Measurements from ENCODE around the gene SLC5A10. TPM values are rescaled to one million over a fixed set of nuclear protein-coding genes. Genes with fewer than 3 reads are reported as not detected.

Gene SLC5A10
- total RNA-seq, 4 donors from 2014 or later = not detected

DNA sequence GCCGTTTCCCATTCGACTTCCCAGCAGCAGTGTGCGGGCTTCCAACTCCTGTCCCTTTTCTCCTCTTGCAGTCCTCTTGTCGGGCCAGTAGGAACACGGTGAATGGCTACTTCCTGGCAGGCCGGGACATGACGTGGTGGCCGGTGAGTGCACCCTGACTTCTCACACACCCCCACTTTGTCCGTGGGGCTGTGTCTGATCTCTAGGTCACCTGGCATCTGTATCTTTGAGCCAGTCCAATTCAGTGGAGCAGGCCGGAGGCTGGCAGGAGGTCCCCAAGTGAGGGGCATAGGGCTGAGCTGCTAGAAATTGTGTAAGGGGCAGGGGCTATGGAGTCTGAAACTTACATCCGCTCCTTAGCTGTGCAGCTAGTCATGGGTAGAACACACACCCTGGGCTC lies 6.6 kb downstream of the SLC5A10 start:
- Histone ChIP-seq H3K27ac (replicated peaks in 1 of 4) (no peak overlapping the region), H3K9me3 (no peaks in the 10 kb centered on the region), H3K27me3 (no peaks in the 10 kb centered on the region), H3K36me3 (no peaks in the 10 kb centered on the region), H3K4me3 (no peak overlapping the region), H3K4me1 (peaks cover 0 to 16% (median 15%) of the 10 kb centered on the region in 4 donors)
- 86% methylated on average over 11 of the region's 11 CpGs for WGBS
- DNase-seq (ENCODE audit: extremely low spot score) = no peak
- TF ChIP-seq POLR2AphosphoS5 (IDR thresholded peaks at IDR 0.05) = no peak
- no peak for TF ChIP-seq POLR2A (IDR thresholded peaks at IDR 0.05; ENCODE audit: low read depth)
- no peak for TF ChIP-seq CTCF (IDR thresholded peaks at IDR 0.05)
- TF ChIP-seq EP300 (IDR thresholded peaks at IDR 0.05) = no peak
- intact Hi-C loops (cut with DNase I) = no loop called here

DNA sequence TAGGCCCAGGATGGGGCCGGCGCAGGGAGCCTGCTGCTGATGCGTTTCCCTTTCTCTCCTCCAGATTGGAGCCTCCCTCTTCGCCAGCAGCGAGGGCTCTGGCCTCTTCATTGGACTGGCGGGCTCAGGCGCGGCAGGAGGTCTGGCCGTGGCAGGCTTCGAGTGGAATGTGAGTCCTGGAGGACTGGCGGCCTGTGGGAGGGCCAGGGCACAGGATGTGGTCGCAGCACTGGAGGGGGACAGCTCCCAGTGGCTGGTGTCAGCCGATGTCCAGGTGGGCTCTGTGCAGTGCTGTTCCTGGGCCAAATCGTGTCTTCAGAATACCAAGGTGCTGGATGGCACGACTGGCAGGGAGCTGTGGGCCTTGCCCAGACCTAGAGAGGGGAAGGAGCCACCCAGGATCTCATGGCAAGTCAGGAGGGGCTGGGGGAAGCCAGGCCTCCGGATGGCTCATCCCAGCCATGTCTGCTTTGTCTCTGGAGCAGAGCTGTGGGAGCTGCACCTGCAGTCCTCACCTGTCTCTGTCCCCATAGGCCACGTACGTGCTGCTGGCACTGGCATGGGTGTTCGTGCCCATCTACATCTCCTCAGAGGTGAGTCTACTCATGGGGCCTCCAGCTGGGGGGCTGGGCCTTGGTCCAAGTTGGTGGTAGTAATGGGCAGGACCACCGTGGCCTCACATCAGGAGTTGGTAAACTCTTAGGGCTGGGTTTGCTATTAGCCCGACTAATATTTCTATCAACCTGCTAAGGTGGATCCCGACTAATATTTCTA lies 7.3 kb downstream of the SLC5A10 start:
- TF ChIP-seq CTCF (IDR thresholded peaks at IDR 0.05) (no peak), POLR2AphosphoS5 (IDR thresholded peaks at IDR 0.05) (no peak), POLR2A (IDR thresholded peaks at IDR 0.05; ENCODE audit: low read depth) (no peak), EP300 (IDR thresholded peaks at IDR 0.05) (no peak)
- H3K9me3 ChIP-seq = no peaks in the 10 kb centered on the region
- H3K27ac ChIP-seq (replicated peaks in 1 of 4) = no peak overlapping the region
- WGBS = 63% methylated on average over 11 of the region's 22 CpGs
- no peak overlapping the region for H3K4me3 ChIP-seq
- no peak for DNase-seq (ENCODE audit: extremely low spot score)
- intact Hi-C loops (cut with DNase I) = no loop called here
- H3K4me1 ChIP-seq = peaks cover 0 to 16% (median 15%) of the 10 kb centered on the region in 4 donors
- H3K36me3 ChIP-seq = no peaks in the 10 kb centered on the region
- no peaks in the 10 kb centered on the region for H3K27me3 ChIP-seq

DNA sequence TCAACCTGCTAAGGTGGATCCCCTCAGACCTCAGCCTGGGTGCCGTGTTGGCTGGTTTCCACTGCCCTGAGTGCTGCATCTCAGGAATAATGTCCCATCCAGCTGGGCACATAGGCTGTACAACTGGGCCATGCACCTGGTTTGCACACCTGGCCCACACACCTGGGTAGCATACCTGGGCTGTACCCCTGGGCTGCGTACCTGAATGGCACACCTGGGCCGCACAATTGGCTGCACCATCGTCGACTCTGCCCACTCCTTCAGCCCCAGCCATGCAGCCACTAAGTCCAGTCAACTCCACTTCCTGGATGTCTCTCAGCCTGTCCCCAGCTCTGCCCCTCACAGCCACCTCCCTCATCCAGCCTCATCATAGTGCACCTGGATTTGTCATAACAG lies 7.9 kb downstream of the SLC5A10 start:
- Histone ChIP-seq H3K9me3 (no peaks in the 10 kb centered on the region), H3K27ac (replicated peaks in 1 of 4) (no peak overlapping the region), H3K27me3 (no peaks in the 10 kb centered on the region), H3K4me1 (peaks cover 0 to 16% (median 15%) of the 10 kb centered on the region in 4 donors), H3K36me3 (no peaks in the 10 kb centered on the region), H3K4me3 (no peak overlapping the region)
- intact Hi-C loops (cut with DNase I) = no loop called here
- WGBS = 100% methylated on average over 1 of the region's 5 CpGs
- no peak for TF ChIP-seq POLR2A (IDR thresholded peaks at IDR 0.05; ENCODE audit: low read depth)
- no peak for TF ChIP-seq POLR2AphosphoS5 (IDR thresholded peaks at IDR 0.05)
- TF ChIP-seq CTCF (IDR thresholded peaks at IDR 0.05) = no peak
- TF ChIP-seq EP300 (IDR thresholded peaks at IDR 0.05) = no peak
- no peak for DNase-seq (ENCODE audit: extremely low spot score)

DNA sequence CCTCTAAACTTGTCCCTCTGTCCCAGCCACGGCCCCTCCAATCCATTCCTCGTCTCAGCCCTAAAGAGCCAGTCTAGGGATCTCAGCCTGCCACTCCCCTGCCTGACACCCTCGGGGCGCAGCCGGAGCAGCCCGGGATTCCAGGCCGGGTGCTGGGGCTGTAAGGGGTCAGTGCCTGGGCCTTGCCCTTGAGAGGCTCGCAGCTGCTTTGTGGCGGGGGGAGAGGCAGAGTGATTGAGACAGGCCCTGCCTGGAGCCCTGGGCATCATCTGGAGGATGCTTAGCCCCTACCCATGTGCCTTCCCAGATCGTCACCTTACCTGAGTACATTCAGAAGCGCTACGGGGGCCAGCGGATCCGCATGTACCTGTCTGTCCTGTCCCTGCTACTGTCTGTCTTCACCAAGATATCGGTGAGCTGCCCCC lies 8.3 kb downstream of the SLC5A10 start:
- no peaks in the 10 kb centered on the region for H3K36me3 ChIP-seq
- intact Hi-C loops (cut with DNase I) = no loop called here
- H3K27ac ChIP-seq (replicated peaks in 1 of 4) = no peak overlapping the region
- H3K27me3 ChIP-seq = no peaks in the 10 kb centered on the region
- no peak for DNase-seq (ENCODE audit: extremely low spot score)
- H3K9me3 ChIP-seq = no peaks in the 10 kb centered on the region
- no peak overlapping the region for H3K4me3 ChIP-seq
- H3K4me1 ChIP-seq = peaks cover 0 to 16% (median 15%) of the 10 kb centered on the region in 4 donors
- 97% methylated on average over 3 of the region's 15 CpGs for WGBS
- TF ChIP-seq POLR2A (IDR thresholded peaks at IDR 0.05; ENCODE audit: low read depth) (no peak), EP300 (IDR thresholded peaks at IDR 0.05) (no peak), CTCF (IDR thresholded peaks at IDR 0.05) (no peak), POLR2AphosphoS5 (IDR thresholded peaks at IDR 0.05) (no peak)

All from esophagus muscularis mucosa (tissue), 4 donors.